SK-N-SH (cell line): ENCODE measurements around the gene USP31.

Experiments used
- EP300 ChIP-seq, 2 experiments: IDR thresholded peaks; 2 replicates each; pipeline versions ENCODE4 v1.4.0 to v1.6.1; 2012; ENCODE audit warnings: borderline replicate concordance in 1 of 2, low read depth in 1 of 2, low read length in 1 of 2
- TF ChIP-seq, protein P1 (sequence below): fragments of 200-600 bp; sonication (generic); IDR thresholded peaks from 2 replicates; pipeline ENCODE4 v1.6.1; 2017; ENCODE audit warnings: antibody characterized with exemption, mild to moderate bottlenecking, moderate library complexity
- TF ChIP-seq, protein P2 (sequence below): fragments of 150-350 bp; IDR thresholded peaks from 2 replicates; pipeline ENCODE4 v1.6.1; 2016; ENCODE audit warnings: mild to moderate bottlenecking, low read depth, low read length

DNA sequence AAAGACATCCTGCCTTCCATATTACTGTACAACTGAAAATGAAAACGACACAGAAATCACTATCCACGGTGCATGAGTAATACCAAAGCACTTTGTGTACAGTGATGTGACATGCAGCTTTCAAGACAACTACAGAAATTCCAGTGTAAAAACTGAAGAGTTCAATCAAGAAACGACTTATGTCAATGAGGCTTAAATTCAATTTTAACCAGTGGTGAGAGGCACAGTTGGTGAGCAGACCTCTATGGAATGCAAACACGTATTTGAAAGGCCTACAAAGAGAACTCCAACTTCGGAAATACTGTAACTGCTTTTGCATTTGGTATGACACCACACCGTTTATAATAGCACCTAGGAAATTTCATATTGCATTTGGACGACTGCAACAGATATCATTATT, 87.6 kb downstream of the USP31 start:
- TF ChIP-seq, protein P1, sequence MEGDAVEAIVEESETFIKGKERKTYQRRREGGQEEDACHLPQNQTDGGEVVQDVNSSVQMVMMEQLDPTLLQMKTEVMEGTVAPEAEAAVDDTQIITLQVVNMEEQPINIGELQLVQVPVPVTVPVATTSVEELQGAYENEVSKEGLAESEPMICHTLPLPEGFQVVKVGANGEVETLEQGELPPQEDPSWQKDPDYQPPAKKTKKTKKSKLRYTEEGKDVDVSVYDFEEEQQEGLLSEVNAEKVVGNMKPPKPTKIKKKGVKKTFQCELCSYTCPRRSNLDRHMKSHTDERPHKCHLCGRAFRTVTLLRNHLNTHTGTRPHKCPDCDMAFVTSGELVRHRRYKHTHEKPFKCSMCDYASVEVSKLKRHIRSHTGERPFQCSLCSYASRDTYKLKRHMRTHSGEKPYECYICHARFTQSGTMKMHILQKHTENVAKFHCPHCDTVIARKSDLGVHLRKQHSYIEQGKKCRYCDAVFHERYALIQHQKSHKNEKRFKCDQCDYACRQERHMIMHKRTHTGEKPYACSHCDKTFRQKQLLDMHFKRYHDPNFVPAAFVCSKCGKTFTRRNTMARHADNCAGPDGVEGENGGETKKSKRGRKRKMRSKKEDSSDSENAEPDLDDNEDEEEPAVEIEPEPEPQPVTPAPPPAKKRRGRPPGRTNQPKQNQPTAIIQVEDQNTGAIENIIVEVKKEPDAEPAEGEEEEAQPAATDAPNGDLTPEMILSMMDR, result no peak
- no peak for TF ChIP-seq EP300 (IDR thresholded peaks at IDR 0.05; ENCODE audit: borderline replicate concordance in 1 of 2, low read depth in 1 of 2, low read length in 1 of 2)
- TF ChIP-seq, protein P2, sequence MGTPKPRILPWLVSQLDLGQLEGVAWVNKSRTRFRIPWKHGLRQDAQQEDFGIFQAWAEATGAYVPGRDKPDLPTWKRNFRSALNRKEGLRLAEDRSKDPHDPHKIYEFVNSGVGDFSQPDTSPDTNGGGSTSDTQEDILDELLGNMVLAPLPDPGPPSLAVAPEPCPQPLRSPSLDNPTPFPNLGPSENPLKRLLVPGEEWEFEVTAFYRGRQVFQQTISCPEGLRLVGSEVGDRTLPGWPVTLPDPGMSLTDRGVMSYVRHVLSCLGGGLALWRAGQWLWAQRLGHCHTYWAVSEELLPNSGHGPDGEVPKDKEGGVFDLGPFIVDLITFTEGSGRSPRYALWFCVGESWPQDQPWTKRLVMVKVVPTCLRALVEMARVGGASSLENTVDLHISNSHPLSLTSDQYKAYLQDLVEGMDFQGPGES, result no peak
